Measurements from ENCODE around the gene SLCO2A1.

DNA sequence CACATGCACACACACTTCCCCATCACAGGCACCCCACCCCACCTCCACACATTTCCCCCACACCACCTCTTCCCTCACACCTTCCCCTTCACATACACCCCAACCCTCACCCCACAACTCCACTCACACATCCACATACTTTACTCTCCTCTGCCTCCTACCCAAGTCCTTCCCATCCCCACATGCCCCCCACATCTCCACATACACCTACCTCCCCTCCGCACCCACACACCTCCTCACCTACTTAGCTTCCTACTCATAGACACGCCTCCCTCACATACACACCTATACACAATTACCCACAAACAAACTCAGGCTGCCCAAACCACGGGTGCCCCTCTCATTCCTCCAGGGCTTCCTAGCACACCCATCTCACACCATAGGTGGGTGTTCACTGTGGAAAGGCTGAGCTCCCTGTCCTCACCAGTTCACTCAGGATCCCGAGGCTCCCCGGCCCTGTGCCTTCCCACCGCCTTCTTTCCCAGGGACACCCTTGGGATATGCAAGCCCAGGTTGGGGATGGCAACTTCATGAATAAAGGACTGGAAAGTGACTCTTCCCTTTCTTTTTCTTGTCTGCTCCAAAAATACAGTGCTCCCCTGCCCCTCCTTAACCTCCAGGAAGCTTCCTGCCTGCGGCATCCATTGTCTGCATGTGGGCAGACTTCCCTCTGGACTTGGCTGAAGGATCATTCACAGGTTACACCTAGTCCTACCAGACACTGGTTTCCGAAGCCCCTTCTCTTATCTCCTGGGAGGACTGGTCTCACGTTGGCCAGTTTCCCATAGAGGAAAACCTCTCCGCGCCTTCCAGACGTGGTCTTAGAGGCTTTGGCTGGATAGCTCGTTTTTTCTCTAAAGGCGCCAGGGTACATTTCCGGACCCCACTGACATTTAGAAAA is 61.5 kb downstream of the SLCO2A1 start:
- TF ChIP-seq, protein P1, sequence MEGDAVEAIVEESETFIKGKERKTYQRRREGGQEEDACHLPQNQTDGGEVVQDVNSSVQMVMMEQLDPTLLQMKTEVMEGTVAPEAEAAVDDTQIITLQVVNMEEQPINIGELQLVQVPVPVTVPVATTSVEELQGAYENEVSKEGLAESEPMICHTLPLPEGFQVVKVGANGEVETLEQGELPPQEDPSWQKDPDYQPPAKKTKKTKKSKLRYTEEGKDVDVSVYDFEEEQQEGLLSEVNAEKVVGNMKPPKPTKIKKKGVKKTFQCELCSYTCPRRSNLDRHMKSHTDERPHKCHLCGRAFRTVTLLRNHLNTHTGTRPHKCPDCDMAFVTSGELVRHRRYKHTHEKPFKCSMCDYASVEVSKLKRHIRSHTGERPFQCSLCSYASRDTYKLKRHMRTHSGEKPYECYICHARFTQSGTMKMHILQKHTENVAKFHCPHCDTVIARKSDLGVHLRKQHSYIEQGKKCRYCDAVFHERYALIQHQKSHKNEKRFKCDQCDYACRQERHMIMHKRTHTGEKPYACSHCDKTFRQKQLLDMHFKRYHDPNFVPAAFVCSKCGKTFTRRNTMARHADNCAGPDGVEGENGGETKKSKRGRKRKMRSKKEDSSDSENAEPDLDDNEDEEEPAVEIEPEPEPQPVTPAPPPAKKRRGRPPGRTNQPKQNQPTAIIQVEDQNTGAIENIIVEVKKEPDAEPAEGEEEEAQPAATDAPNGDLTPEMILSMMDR (IDR thresholded peaks at IDR 0.05) = no peak
- TF ChIP-seq POLR2A (IDR thresholded peaks at IDR 0.05) = no peak
